B cell (primary cell): ENCODE results near the gene FZD10. TPM values are rescaled to one million over a fixed set of nuclear protein-coding genes. Genes with fewer than 3 reads are reported as not detected.

Source experiments
- ATAC-seq: fragments of 200-7000 bp; cut with Tn5 transposase; one replicate; pipeline ENCODE4 v1.10.0; 2021; ENCODE audit warnings: low read depth, mild to moderate bottlenecking, moderate number of reproducible peaks, moderate library complexity
- CTCF ChIA-PET: fragments of 350-600 bp; sonication (Branson Sonifier 250); formaldehyde crosslinking; loops from one replicate; lab custom pipeline; 2021; ENCODE audit warnings: antibody characterized with exemption, inconsistent platforms; lab: Charles Lee
- POLR2A ChIA-PET: fragments of 350-600 bp; sonication (Branson Sonifier 250); formaldehyde crosslinking; loops from one replicate; lab custom pipeline; 2021; ENCODE audit warnings: antibody characterized with exemption; lab: Charles Lee
- DNase-seq: peaks from one replicate; pipeline ENCODE4 v3.0.0; 2013
- H2AFZ ChIP-seq: 2 replicates; pipeline ENCODE4 v1.6.1; 2012; ENCODE audit warnings: mild to moderate bottlenecking, low read depth, low read length; ENCODE audit not compliant: insufficient read depth, poor library complexity, severe bottlenecking
- H3K27ac ChIP-seq, 2 donors: 1 replicate in 1 of 2; 2 replicates in 1 of 2; pipeline ENCODE4 v1.5.1; 2012 to 2013; ENCODE audit warnings: low read length in 2 of 2, mild to moderate bottlenecking in 2 of 2, moderate library complexity in 1 of 2
- H3K27me3 ChIP-seq, 4 experiments: fragments of 200-600 bp in 1 of 4; sonication (generic) in 1 of 4; replicated peaks in 1 of 4; 1 replicate in 2 of 4; 2 replicates in 2 of 4; pipeline versions ENCODE4 v1.6.1 to v1.7.0; 2013 to 2016; ENCODE audit warnings: low read length in 3 of 4, mild to moderate bottlenecking in 2 of 4, mixed read lengths in 1 of 4, moderate library complexity in 1 of 4; ENCODE audit not compliant: insufficient read depth in 4 of 4, control insufficient read depth in 3 of 4; ENCODE audit errors: control extremely low read depth in 1 of 4
- H3K36me3 ChIP-seq, 2 experiments: replicated peaks in 1 of 2; 1 replicate in 1 of 2; 2 replicates in 1 of 2; pipeline versions ENCODE4 v1.6.1 to v1.7.1; 2013; ENCODE audit warnings: low read length in 1 of 2; ENCODE audit not compliant: insufficient read depth in 2 of 2, control insufficient read depth in 1 of 2; ENCODE audit errors: control extremely low read depth in 1 of 2, extremely low read depth in 1 of 2
- H3K4me1 ChIP-seq, 2 donors: fragments of 200-600 bp in 1 of 2; sonication (generic) in 1 of 2; 1 replicate in 1 of 2; 2 replicates in 1 of 2; pipeline versions ENCODE4 v1.5.1 to v1.6.1; 2013 to 2017; ENCODE audit warnings: low read length in 2 of 2; ENCODE audit not compliant: control insufficient read depth in 2 of 2, insufficient read depth in 2 of 2
- H3K4me2 ChIP-seq: replicated peaks from 2 replicates; pipeline ENCODE3; 2012; ENCODE audit warnings: mild to moderate bottlenecking, low read depth, low read length; ENCODE audit not compliant: poor library complexity, severe bottlenecking
- H3K4me3 ChIP-seq, 5 experiments: fragments of 200-600 bp in 1 of 5; sonication (generic) in 1 of 5; 1 replicate in 3 of 5; 2 replicates in 2 of 5; pipeline versions ENCODE4 v1.5.1 to v1.7.0; 2011 to 2016; ENCODE audit warnings: low read length in 4 of 5, mild to moderate bottlenecking in 4 of 5, low read depth in 2 of 5, control low read depth in 1 of 5, moderate library complexity in 1 of 5; ENCODE audit not compliant: insufficient read depth in 1 of 5; ENCODE audit errors: control extremely low read depth in 1 of 5, extremely low read depth in 1 of 5
- H3K79me2 ChIP-seq: fragments of 200-600 bp; sonication (generic); one replicate; pipeline ENCODE4 v1.6.0; 2016; ENCODE audit warnings: low read length; ENCODE audit not compliant: control insufficient read depth, insufficient read depth
- H3K9ac ChIP-seq: fragments of 200-600 bp; sonication (generic); 2 replicates; pipeline ENCODE4 v1.6.1; 2017; ENCODE audit warnings: mild to moderate bottlenecking, low read length, moderate library complexity
- H3K9me3 ChIP-seq, 3 donors: one replicate each; pipeline versions ENCODE4 v1.6.1 to v1.7.1; 2013; ENCODE audit warnings: low read length in 2 of 3; ENCODE audit not compliant: control insufficient read depth in 2 of 3, insufficient read depth in 1 of 3; ENCODE audit errors: control extremely low read depth in 1 of 3
- H4K20me1 ChIP-seq: 2 replicates; pipeline ENCODE4 v1.6.0; 2012; ENCODE audit warnings: mild to moderate bottlenecking, low read length; ENCODE audit not compliant: insufficient read depth, control insufficient read depth, poor library complexity, severe bottlenecking
- H3K27ac Mint-ChIP-seq: one replicate; pipeline ENCODE4 v1.8.0; 2021; ENCODE audit warnings: mixed read lengths
- H3K27me3 Mint-ChIP-seq: one replicate; pipeline ENCODE4 v1.8.0; 2021; ENCODE audit warnings: mixed read lengths
- H3K4me1 Mint-ChIP-seq: one replicate; pipeline ENCODE4 v1.8.0; 2021; ENCODE audit warnings: mixed read lengths
- H3K4me3 Mint-ChIP-seq: one replicate; pipeline ENCODE4 v1.8.0; 2021; ENCODE audit warnings: mixed read lengths
- H3K9me3 Mint-ChIP-seq: one replicate; pipeline ENCODE4 v1.8.0; 2022; ENCODE audit warnings: mixed read lengths; ENCODE audit not compliant: insufficient read depth
- EZH2 ChIP-seq: IDR thresholded peaks from 2 replicates; pipeline ENCODE4 v1.6.1; 2012; ENCODE audit warnings: borderline replicate concordance, low read depth, mild to moderate bottlenecking, moderate library complexity, low read length; ENCODE audit not compliant: insufficient read depth, poor library complexity, severe bottlenecking
- WGBS: methylation state at CpG from one replicate; pipeline ENCODE4 v1.1.5; 2013; ENCODE audit warnings: missing lambda C conversion rate; ENCODE audit not compliant: insufficient coverage; 5-methylcytosine and 5-hydroxymethylcytosine counted together
- intact Hi-C: fragments of 100-400 bp; cut with micrococcal nuclease; formaldehyde crosslinking; loops from one replicate; pipeline ENCODE4 v1.10.0; 2022
- polyA plus RNA-seq: library from polyadenylated mRNA; depleted of rRNA; stranded (reverse); fragments of >200 nt; gene quantifications from 2 replicates; pipeline ENCODE4 v1.2.3, GENCODE V29; 2012
- total RNA-seq, 2 donors: library from RNA; stranded (reverse); fragments of 120-200 nt in 1 of 2; gene quantifications; 1 replicate in 1 of 2; 2 replicates in 1 of 2; pipeline versions ENCODE4 v1.2.3 to v1.2.4, GENCODE V29; 2013 to 2022
- TF ChIP-seq, protein P1 (sequence below): fragments of 200-600 bp; IDR thresholded peaks from one replicate; pipeline ENCODE4 v1.8.0; 2022; ENCODE audit warnings: antibody characterized with exemption, mild to moderate bottlenecking

FZD10 gene
- total and polyA plus RNA-seq, 2 donors (not counting 1 experiment from before 2014, with no cell fraction given) = not detected

DNA sequence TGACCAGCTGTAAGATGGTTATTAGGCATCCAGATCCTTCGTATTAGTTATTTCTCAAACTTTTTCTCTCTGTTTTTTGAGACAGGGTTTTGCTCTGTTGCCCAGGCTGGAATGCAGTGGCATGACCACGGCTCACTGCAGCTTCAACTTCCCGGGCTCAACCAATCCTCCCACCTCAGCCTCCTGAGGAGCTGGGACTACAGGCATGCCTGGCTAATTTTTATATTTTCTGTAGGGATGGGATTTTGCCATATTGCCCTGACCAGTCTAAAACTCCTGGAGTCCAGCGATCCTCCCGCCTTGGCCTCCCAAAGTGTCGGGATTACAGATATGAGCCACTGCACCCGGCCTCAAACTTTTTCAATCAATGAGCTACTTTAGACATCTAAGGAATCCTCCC lies 33.1 kb downstream of the FZD10 start:
- CTCF ChIA-PET = no interaction called here
- WGBS = no CpG with 5 or more reads among the region's 7 CpGs
- TF ChIP-seq, protein P1, sequence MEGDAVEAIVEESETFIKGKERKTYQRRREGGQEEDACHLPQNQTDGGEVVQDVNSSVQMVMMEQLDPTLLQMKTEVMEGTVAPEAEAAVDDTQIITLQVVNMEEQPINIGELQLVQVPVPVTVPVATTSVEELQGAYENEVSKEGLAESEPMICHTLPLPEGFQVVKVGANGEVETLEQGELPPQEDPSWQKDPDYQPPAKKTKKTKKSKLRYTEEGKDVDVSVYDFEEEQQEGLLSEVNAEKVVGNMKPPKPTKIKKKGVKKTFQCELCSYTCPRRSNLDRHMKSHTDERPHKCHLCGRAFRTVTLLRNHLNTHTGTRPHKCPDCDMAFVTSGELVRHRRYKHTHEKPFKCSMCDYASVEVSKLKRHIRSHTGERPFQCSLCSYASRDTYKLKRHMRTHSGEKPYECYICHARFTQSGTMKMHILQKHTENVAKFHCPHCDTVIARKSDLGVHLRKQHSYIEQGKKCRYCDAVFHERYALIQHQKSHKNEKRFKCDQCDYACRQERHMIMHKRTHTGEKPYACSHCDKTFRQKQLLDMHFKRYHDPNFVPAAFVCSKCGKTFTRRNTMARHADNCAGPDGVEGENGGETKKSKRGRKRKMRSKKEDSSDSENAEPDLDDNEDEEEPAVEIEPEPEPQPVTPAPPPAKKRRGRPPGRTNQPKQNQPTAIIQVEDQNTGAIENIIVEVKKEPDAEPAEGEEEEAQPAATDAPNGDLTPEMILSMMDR = no peak
- no peak for TF ChIP-seq EZH2
- Histone ChIP-seq H3K27ac (no peak overlapping the region), H3K9me3 (peaks cover 0 to 31% (median 0%) of the 10 kb centered on the region in 3 donors), H4K20me1 (no peaks in the 10 kb centered on the region), H3K79me2 (no peaks in the 10 kb centered on the region), H2AFZ (no peak overlapping the region), H3K4me1 (no peaks in the 10 kb centered on the region), H3K36me3 (no peaks in the 10 kb centered on the region), H3K27me3 (peaks cover 0 to 3% (median 0%) of the 10 kb centered on the region in 4 experiments), H3K4me2 (no peak overlapping the region), H3K4me3 (no peak overlapping the region), H3K9ac (no peak overlapping the region)
- Mint-ChIP-seq H3K27ac (no peak overlapping the region), H3K4me1 (no peaks in the 10 kb centered on the region), H3K9me3 (peaks cover 2% of the 10 kb centered on the region), H3K4me3 (no peak overlapping the region), H3K27me3 (no peaks in the 10 kb centered on the region)
- intact Hi-C loops = no loop called here
- DNase-seq (no peak), ATAC-seq (no peak)
- POLR2A ChIA-PET = no interaction called here

DNA sequence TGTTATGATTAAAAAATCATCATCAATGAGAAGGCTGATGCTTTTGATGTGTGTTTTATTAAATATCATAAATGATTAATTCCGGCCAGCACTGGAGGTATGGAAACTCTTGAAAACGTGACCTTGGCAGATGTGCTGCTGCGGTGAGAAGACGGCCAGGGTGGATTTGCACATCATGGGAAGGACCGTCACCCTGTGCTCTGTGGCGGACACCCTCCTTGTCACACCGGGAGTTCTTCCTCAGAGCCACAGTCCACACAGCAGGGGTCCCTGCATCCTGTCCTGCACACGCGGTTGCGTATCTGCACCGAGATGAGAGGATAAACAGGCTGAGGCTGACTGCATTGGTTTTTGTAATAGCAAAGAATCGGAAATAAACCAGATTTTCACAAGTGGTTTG lies 33.5 kb downstream of the FZD10 start:
- CTCF ChIA-PET = no interaction called here
- Histone ChIP-seq H3K27ac (no peak overlapping the region), H3K27me3 (peaks cover 0 to 3% (median 0%) of the 10 kb centered on the region in 4 experiments), H3K36me3 (no peaks in the 10 kb centered on the region), H3K4me1 (no peaks in the 10 kb centered on the region), H3K4me2 (no peak overlapping the region), H3K4me3 (no peak overlapping the region), H3K9ac (no peak overlapping the region), H3K79me2 (no peaks in the 10 kb centered on the region), H4K20me1 (no peaks in the 10 kb centered on the region), H3K9me3 (peaks cover 0 to 33% (median 0%) of the 10 kb centered on the region in 3 donors), H2AFZ (no peak overlapping the region)
- no peaks in the 10 kb centered on the region for H3K9me3 Mint-ChIP-seq
- intact Hi-C loops = no loop called here
- ATAC-seq = no peak
- H3K27me3 Mint-ChIP-seq = no peaks in the 10 kb centered on the region
- TF ChIP-seq EZH2 = no peak
- TF ChIP-seq, protein P1 = no peak
- WGBS = 86% methylated on average over 4 of the region's 12 CpGs
- no peak for DNase-seq
- POLR2A ChIA-PET = no interaction called here
- H3K27ac Mint-ChIP-seq = no peak overlapping the region
- no peak overlapping the region for H3K4me3 Mint-ChIP-seq
- no peaks in the 10 kb centered on the region for H3K4me1 Mint-ChIP-seq
